ENCODE results near the gene SRGAP2C. TPM values are rescaled to one million over a fixed set of nuclear protein-coding genes. Genes with fewer than 3 reads are reported as not detected.
A peak's percentile ranks its signal among the peaks of the same experiment; 100 is the strongest.
"Not testable (repeated sequence)": the region's sequence is repeated elsewhere in the genome, so short reads cannot be mapped to it uniquely, and the experiment has no call there.

SRGAP2C gene
- total and polyA plus RNA-seq, 3 donors from 2014 or later: 1.5 to 13.0 (median 8.0) TPM

GRCh38 chr1:121296563-121296962 lies 111.8 kb downstream of the SRGAP2C start:
- WGBS, 2 donors: no CpG with 5 or more reads among the region's 4 CpGs
- H3K9me3 ChIP-seq; H3K36me3 ChIP-seq (ENCODE audit: low read depth, missing control alignments): not testable (repeated sequence)

DNA sequence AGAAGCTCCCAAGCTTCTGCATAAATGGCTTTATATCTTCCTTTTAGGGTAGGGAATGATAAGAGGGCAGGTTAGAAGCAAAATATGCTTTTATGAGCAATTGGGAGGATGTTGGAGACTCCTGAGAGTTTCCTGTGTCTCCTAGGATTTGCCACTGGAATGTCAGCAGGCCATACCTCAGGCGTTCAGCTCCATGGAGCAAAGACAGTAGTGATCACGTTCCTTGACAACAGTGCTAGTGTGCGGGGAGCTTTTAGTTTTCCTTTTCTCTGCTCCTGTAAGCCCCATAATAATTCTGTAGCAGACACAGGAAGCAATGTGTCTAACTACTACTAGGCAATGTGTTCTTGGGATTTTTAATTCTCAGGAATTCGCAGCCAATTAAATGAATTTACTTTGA lies 113.8 kb downstream of the SRGAP2C start:
- H3K27ac ChIP-seq; DNase-seq; intact Hi-C loops (cut with DNase I; ENCODE audit: low total_unique reads); H3K4me3 ChIP-seq; H3K27me3 ChIP-seq; H3K9me3 ChIP-seq; H3K36me3 ChIP-seq (ENCODE audit: low read depth, missing control alignments); H3K4me1 ChIP-seq: not testable (repeated sequence)
- no CpG with 5 or more reads among the region's 4 CpGs for WGBS, 2 donors

More at GRCh38 chr1:121296563-121296962, 111.8 kb downstream of the SRGAP2C start:
- H3K4me3 ChIP-seq; H3K4me1 ChIP-seq; H3K27ac ChIP-seq; DNase-seq; intact Hi-C loops (cut with DNase I; ENCODE audit: low total_unique reads); H3K27me3 ChIP-seq: not testable (repeated sequence)

GRCh38 chr1:121299514-121300149 lies 114.9 kb downstream of the SRGAP2C start:
- DNase-seq; H3K4me3 ChIP-seq; intact Hi-C loops (cut with DNase I; ENCODE audit: low total_unique reads); H3K36me3 ChIP-seq (ENCODE audit: low read depth, missing control alignments); H3K27ac ChIP-seq; H3K27me3 ChIP-seq; H3K9me3 ChIP-seq; H3K4me1 ChIP-seq: not testable (repeated sequence)
- WGBS, 2 donors: 67 to 72% methylated on average over 3 to 5 of the region's 6 CpGs

- H3K27me3 ChIP-seq; DNase-seq; H3K4me3 ChIP-seq; H3K9me3 ChIP-seq; intact Hi-C loops (cut with DNase I; ENCODE audit: low total_unique reads); H3K36me3 ChIP-seq (ENCODE audit: low read depth, missing control alignments); H3K4me1 ChIP-seq; H3K27ac ChIP-seq: not testable (repeated sequence)
- WGBS, 2 donors: 100% methylated on average over 2 of the region's 2 CpGs; no CpG with 5 or more reads in 1 of the 2 donors
Measured at GRCh38 chr1:121301876-121302275, 117.1 kb downstream of the SRGAP2C start.

DNA sequence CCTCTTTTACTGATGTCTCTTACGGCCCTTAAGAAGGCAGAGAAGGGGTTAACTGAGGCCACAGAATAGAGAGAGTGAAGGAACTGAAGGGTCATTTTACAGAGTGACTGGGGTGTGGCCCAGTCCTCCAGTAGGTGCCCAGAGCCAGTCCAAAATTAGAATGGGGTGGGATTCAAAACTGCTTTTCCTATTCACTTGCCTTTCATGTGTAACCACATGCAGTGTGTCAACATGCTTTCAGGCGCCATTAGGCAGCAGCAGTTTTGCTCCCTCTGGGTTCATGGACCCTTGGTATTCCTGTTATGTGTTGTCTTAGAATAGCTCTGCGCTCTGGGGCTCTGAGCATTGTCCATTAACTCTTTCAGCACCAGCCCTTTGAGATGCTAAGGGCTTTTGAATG lies 123.0 kb downstream of the SRGAP2C start:
- intact Hi-C loops (cut with DNase I; ENCODE audit: low total_unique reads); H3K27ac ChIP-seq; H3K4me1 ChIP-seq; H3K36me3 ChIP-seq (ENCODE audit: low read depth, missing control alignments); H3K4me3 ChIP-seq; H3K27me3 ChIP-seq; H3K9me3 ChIP-seq; DNase-seq: not testable (repeated sequence)
- 59% methylated on average over 2 of the region's 3 CpGs; no CpG with 5 or more reads in 1 of the 2 donors for WGBS, 2 donors

DNA sequence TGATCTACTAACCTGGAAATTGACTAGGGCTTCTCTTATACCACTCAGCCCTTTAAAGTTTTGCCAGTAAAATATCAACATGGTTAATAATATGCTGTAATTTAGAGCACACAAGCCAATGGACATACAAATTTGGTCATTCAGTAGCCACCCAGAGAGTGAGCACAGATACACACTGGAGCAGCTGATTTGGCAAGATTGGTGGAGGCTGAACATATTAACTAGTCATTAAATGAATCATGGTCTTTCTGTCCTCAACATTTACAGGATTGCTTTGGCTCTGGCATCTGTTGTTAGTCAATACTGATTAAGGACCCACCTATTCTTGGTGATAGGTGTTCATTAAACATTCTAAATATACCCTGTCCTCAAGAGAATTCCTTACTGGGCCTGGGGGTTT lies 130.7 kb downstream of the SRGAP2C start:
- H3K4me1 ChIP-seq; intact Hi-C loops (cut with DNase I; ENCODE audit: low total_unique reads); H3K27ac ChIP-seq; H3K27me3 ChIP-seq; DNase-seq; H3K4me3 ChIP-seq; H3K9me3 ChIP-seq; H3K36me3 ChIP-seq (ENCODE audit: low read depth, missing control alignments): not testable (repeated sequence)

- H3K27ac ChIP-seq; H3K9me3 ChIP-seq; intact Hi-C loops (cut with DNase I; ENCODE audit: low total_unique reads); H3K27me3 ChIP-seq; DNase-seq; H3K4me1 ChIP-seq; H3K4me3 ChIP-seq; H3K36me3 ChIP-seq (ENCODE audit: low read depth, missing control alignments): not testable (repeated sequence)
- 82% methylated on average over 2 of the region's 3 CpGs; no CpG with 5 or more reads in 1 of the 2 donors for WGBS, 2 donors
Measured at GRCh38 chr1:121316081-121316480, 131.3 kb downstream of the SRGAP2C start.

- H3K27ac ChIP-seq; H3K36me3 ChIP-seq (ENCODE audit: low read depth, missing control alignments); H3K4me1 ChIP-seq; H3K27me3 ChIP-seq; H3K9me3 ChIP-seq; intact Hi-C loops (cut with DNase I; ENCODE audit: low total_unique reads); H3K4me3 ChIP-seq: not testable (repeated sequence)
- peak; percentile 13 for DNase-seq
- WGBS, 2 donors: no CpG with 5 or more reads among the region's 11 CpGs
Measured at GRCh38 chr1:121317491-121318468, 133.0 kb downstream of the SRGAP2C start.

DNA sequence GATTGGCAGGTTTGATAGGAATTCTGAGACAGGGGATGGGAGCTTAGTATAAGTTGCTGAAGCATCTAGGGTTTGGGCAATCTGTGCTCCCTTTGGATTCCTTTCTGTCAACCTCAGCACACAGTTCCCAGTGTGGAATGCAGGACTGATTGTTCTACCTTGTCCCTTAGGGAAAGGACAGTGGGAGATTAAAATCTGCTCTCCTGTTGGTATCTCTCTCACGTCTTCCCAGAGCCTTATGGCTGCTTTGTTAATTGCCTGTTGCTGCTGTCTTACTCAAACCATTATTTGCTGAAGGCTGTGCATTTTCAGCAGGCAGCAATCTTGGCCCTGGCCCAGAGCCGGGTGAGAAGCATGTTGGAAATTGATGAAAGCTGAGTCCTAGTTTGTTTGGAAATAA lies 133.9 kb downstream of the SRGAP2C start:
- H3K27me3 ChIP-seq; DNase-seq; H3K4me1 ChIP-seq; H3K9me3 ChIP-seq; intact Hi-C loops (cut with DNase I; ENCODE audit: low total_unique reads); H3K4me3 ChIP-seq; H3K36me3 ChIP-seq (ENCODE audit: low read depth, missing control alignments); H3K27ac ChIP-seq: not testable (repeated sequence)
- WGBS, 2 donors: no CpG with 5 or more reads among the region's 2 CpGs

DNA sequence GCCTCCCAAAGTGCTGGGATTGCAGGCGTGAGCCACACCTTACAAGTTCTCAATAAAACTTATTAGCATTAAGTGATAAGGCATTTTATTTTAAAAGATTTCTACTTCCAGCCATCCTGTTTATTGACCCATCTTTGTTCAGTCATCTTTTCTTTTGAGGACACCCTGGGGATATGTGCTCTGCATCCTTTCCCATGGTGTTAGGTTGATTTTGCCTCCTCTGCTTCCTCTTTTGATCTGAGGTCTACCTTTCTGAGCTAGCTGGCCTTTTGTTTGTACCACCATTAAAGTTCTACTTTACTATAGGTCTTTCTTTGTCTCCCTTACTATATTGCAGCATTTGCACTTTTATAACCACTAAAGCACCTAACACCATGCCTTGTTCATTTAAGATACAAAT lies 136.9 kb downstream of the SRGAP2C start:
- WGBS, 2 donors: no CpG with 5 or more reads among the region's 1 CpG
- intact Hi-C loops (cut with DNase I; ENCODE audit: low total_unique reads); H3K27me3 ChIP-seq; H3K27ac ChIP-seq; H3K4me1 ChIP-seq; DNase-seq; H3K36me3 ChIP-seq (ENCODE audit: low read depth, missing control alignments); H3K9me3 ChIP-seq; H3K4me3 ChIP-seq: not testable (repeated sequence)

DNA sequence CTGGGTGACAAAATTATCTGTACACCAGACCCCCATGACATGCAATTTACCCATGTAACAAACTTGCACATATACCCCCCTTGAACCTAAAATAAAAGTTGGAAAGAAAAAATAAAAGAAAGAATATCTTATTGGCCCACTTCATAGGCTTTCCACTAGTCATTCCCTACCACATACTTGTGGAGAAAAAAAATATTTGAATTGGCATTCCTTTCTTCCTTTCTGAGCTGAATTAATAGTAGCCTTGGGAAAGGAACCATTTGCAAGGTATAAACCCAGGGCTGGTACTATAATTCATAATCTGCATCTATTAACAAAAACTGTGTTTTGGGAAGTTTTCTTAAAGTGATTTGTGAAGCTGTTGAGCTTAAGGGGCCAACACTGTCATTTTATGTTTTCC lies 140.0 kb downstream of the SRGAP2C start:
- H3K36me3 ChIP-seq (ENCODE audit: low read depth, missing control alignments); H3K27me3 ChIP-seq; H3K4me1 ChIP-seq; H3K27ac ChIP-seq; intact Hi-C loops (cut with DNase I; ENCODE audit: low total_unique reads); DNase-seq; H3K4me3 ChIP-seq; H3K9me3 ChIP-seq: not testable (repeated sequence)

- H3K9me3 ChIP-seq; H3K4me1 ChIP-seq; H3K27ac ChIP-seq; intact Hi-C loops (cut with DNase I; ENCODE audit: low total_unique reads); DNase-seq; H3K36me3 ChIP-seq (ENCODE audit: low read depth, missing control alignments); H3K27me3 ChIP-seq; H3K4me3 ChIP-seq: not testable (repeated sequence)
Measured at GRCh38 chr1:121332141-121332540, 147.4 kb downstream of the SRGAP2C start.
